Suppressor macrophage (primary cell): Measurements from ENCODE around the gene NOVA2.

Experiments
- DNase-seq, 4 experiments: peaks; one replicate each; pipeline ENCODE4 v3.0.0-alpha.2; 2020 to 2022

NOVA2 gene

GRCh38 chr19:46000491-46001246, 27.0 kb upstream of the NOVA2 start:
- no peak for DNase-seq

- DNase-seq: peak; percentile 26 to 59 (median 46)
Observed at GRCh38 chr19:45999653-46000121, 26.0 kb upstream of the NOVA2 start.

GRCh38 chr19:45998834-45999233, 25.2 kb upstream of the NOVA2 start:
- no peak for DNase-seq

GRCh38 chr19:45996933-45997332, 23.3 kb upstream of the NOVA2 start:
- no peak for DNase-seq

GRCh38 chr19:45995715-45996385, 22.2 kb upstream of the NOVA2 start:
- peak in 2 of 4 experiments; percentile 10 to 14 for DNase-seq

- DNase-seq: peak; percentile 98 to 100 (median 99)
Observed at GRCh38 chr19:45994998-45995714, 21.5 kb upstream of the NOVA2 start, which contains the start of gene CCDC61. Gene CCDC61, plus strand, starts transcription at chr19:45995467. Its CDS starts 7,552 bp downstream, at chr19:46003019.

GRCh38 chr19:45994456-45994997, 20.9 kb upstream of the NOVA2 start:
- DNase-seq: peak in 1 of 4 experiments; percentile 9

- DNase-seq: no peak
Observed at GRCh38 chr19:45990113-45990728, 16.6 kb upstream of the NOVA2 start.

- no peak for DNase-seq
Observed at GRCh38 chr19:45985321-45985720, 11.7 kb upstream of the NOVA2 start.

GRCh38 chr19:45981350-45981749, 7.7 kb upstream of the NOVA2 start:
- no peak for DNase-seq

GRCh38 chr19:45978156-45978555, 4.5 kb upstream of the NOVA2 start:
- no peak for DNase-seq

GRCh38 chr19:45976178-45976577, 2.5 kb upstream of the NOVA2 start:
- no peak for DNase-seq

- no peak for DNase-seq
Observed at GRCh38 chr19:45975306-45976070, 1.8 kb upstream of the NOVA2 start.

- no peak for DNase-seq
Observed at GRCh38 chr19:45972947-45973540, 621 bp downstream of the NOVA2 start.

GRCh38 chr19:45972081-45972946, 1.4 kb downstream of the NOVA2 start:
- DNase-seq: peak; percentile 49 to 68 (median 56)

- no peak for DNase-seq
Observed at GRCh38 chr19:45971260-45971902, 2.3 kb downstream of the NOVA2 start.

GRCh38 chr19:45969676-45970075, 4.0 kb downstream of the NOVA2 start:
- DNase-seq: no peak

- no peak for DNase-seq
Observed at GRCh38 chr19:45968626-45969025, 5.0 kb downstream of the NOVA2 start.

- no peak for DNase-seq
Observed at GRCh38 chr19:45967246-45967645, 6.4 kb downstream of the NOVA2 start.

- DNase-seq: no peak
Observed at GRCh38 chr19:45962021-45962420, 11.6 kb downstream of the NOVA2 start.
